Progenitor cell of endocrine pancreas (in vitro differentiated cells): ENCODE measurements around the gene LAMA3. TPM values are rescaled to one million over a fixed set of nuclear protein-coding genes. Genes with fewer than 3 reads are reported as not detected.

ENCODE experiments used
- DNase-seq: peaks from one replicate; pipeline ENCODE4 v3.0.0; 2021; ENCODE audit warnings: low spot score; ENCODE audit not compliant: unreplicated experiment
- H3K27ac Mint-ChIP-seq: 2 replicates; pipeline ENCODE4 v1.8.0; 2021; ENCODE audit warnings: mild to moderate bottlenecking, moderate library complexity, mixed read lengths
- H3K27me3 Mint-ChIP-seq: 2 replicates; pipeline ENCODE4 v1.8.0; 2021; ENCODE audit warnings: mixed read lengths
- H3K36me3 Mint-ChIP-seq: 2 replicates; pipeline ENCODE4 v1.8.0; 2022; ENCODE audit warnings: mixed read lengths; ENCODE audit not compliant: insufficient read depth
- H3K4me1 Mint-ChIP-seq: 2 replicates; pipeline ENCODE4 v1.8.0; 2021; ENCODE audit warnings: low read depth, mixed read lengths
- H3K4me3 Mint-ChIP-seq: 2 replicates; pipeline ENCODE4 v1.8.0; 2021; ENCODE audit warnings: low read depth, mild to moderate bottlenecking, moderate library complexity, mixed read lengths
- H3K9me3 Mint-ChIP-seq: 2 replicates; pipeline ENCODE4 v1.8.0; 2021; ENCODE audit warnings: low read depth, mixed read lengths
- total RNA-seq: library from RNA; stranded (reverse); gene quantifications from 2 replicates; pipeline ENCODE4 v1.2.1, GENCODE V29; 2021
- TF ChIP-seq, protein P1 (sequence below): fragments of 200-600 bp; sonication (generic); IDR thresholded peaks from one replicate; pipeline ENCODE4 v1.5.0; 2021; ENCODE audit warnings: antibody characterized with exemption, mild to moderate bottlenecking; ENCODE audit not compliant: unreplicated experiment

Gene LAMA3
- total RNA-seq, 1 donor from 2014 or later, result 0.84 TPM

GRCh38 chr18:23825978-23826405 is 136.7 kb downstream of the LAMA3 start:
- H3K9me3 Mint-ChIP-seq, result no peaks in the 10 kb centered on the region
- TF ChIP-seq, protein P1, sequence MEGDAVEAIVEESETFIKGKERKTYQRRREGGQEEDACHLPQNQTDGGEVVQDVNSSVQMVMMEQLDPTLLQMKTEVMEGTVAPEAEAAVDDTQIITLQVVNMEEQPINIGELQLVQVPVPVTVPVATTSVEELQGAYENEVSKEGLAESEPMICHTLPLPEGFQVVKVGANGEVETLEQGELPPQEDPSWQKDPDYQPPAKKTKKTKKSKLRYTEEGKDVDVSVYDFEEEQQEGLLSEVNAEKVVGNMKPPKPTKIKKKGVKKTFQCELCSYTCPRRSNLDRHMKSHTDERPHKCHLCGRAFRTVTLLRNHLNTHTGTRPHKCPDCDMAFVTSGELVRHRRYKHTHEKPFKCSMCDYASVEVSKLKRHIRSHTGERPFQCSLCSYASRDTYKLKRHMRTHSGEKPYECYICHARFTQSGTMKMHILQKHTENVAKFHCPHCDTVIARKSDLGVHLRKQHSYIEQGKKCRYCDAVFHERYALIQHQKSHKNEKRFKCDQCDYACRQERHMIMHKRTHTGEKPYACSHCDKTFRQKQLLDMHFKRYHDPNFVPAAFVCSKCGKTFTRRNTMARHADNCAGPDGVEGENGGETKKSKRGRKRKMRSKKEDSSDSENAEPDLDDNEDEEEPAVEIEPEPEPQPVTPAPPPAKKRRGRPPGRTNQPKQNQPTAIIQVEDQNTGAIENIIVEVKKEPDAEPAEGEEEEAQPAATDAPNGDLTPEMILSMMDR, result no peak
- H3K4me3 Mint-ChIP-seq, result no peak overlapping the region
- no peak overlapping the region for H3K27ac Mint-ChIP-seq
- H3K36me3 Mint-ChIP-seq, result no peaks in the 10 kb centered on the region
- peaks cover 9% of the 10 kb centered on the region for H3K27me3 Mint-ChIP-seq
- no peak for DNase-seq
- peaks cover 2% of the 10 kb centered on the region for H3K4me1 Mint-ChIP-seq

- Mint-ChIP-seq H3K9me3 (no peaks in the 10 kb centered on the region), H3K4me3 (no peak overlapping the region)
Measured at GRCh38 chr18:23826850-23827620, 137.8 kb downstream of the LAMA3 start.

DNA sequence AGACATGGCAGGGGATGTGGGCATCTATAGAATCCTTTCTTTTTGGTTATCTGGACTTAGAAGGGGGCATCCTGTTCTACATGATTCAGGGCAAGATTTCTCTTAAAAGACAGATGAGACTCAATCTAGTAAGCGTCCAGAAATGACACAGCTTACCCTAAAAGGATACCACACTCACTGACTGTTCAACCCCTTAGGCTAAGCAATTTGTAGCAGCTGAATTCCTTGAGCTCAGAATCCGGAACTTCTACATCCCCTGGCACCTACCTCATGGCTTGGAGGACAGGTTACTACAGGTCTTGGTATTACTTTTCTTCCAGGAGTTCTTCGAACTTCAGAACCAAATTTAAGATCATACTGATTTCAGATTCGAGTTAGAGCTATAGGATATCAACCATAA is 138.4 kb downstream of the LAMA3 start:
- TF ChIP-seq, protein P1, result no peak
- Mint-ChIP-seq H3K4me3 (no peak overlapping the region), H3K4me1 (peaks cover 2% of the 10 kb centered on the region), H3K36me3 (no peaks in the 10 kb centered on the region), H3K9me3 (no peaks in the 10 kb centered on the region), H3K27me3 (peaks cover 3% of the 10 kb centered on the region), H3K27ac (no peak overlapping the region)
- DNase-seq, result no peak

More at GRCh38 chr18:23826850-23827620, 137.8 kb downstream of the LAMA3 start:
- Mint-ChIP-seq H3K36me3 (no peaks in the 10 kb centered on the region), H3K4me1 (peaks cover 2% of the 10 kb centered on the region), H3K27me3 (peaks cover 4% of the 10 kb centered on the region), H3K27ac (no peak overlapping the region)
- TF ChIP-seq, protein P1, result no peak
- no peak for DNase-seq

- H3K9me3 Mint-ChIP-seq, result no peaks in the 10 kb centered on the region
- DNase-seq, result no peak
- TF ChIP-seq, protein P1, result no peak
Measured at GRCh38 chr18:23828426-23828825, 139.2 kb downstream of the LAMA3 start.

DNA sequence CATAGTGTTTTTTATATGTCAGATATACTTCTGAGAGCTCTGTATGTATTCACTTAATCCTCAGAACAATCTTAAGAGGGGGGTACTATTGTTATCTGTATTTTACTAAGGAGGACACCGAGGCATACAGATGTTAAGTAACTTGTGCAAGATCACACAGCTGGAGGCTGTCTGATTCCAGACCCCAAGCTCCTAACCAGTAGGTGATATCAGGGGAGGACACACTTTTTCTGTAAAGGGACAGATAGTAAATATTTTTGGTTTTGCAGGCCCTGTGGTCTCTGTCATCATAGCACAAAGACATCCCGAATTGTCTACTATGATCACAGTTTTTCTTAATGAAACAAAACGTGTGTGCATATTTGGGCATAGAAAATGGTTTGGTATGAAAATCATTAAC is 143.7 kb downstream of the LAMA3 start:
- Mint-ChIP-seq H3K4me3 (no peak overlapping the region), H3K27ac (no peak overlapping the region), H3K27me3 (no peaks in the 10 kb centered on the region), H3K36me3 (no peaks in the 10 kb centered on the region), H3K4me1 (no peaks in the 10 kb centered on the region), H3K9me3 (no peaks in the 10 kb centered on the region)
- no peak for DNase-seq
- TF ChIP-seq, protein P1, result no peak

More at GRCh38 chr18:23828426-23828825, 139.2 kb downstream of the LAMA3 start:
- Mint-ChIP-seq H3K27ac (no peak overlapping the region), H3K4me1 (peaks cover 2% of the 10 kb centered on the region), H3K36me3 (no peaks in the 10 kb centered on the region), H3K27me3 (peaks cover 3% of the 10 kb centered on the region), H3K4me3 (no peak overlapping the region)
